HepG2 (cell line): ENCODE data around the gene UBC. TPM values are rescaled to one million over a fixed set of nuclear protein-coding genes. Genes with fewer than 3 reads are reported as not detected.

Source experiments
- CEBPB ChIP-seq: IDR thresholded peaks from 2 replicates; pipeline ENCODE4 v1.6.1; 2011; ENCODE audit warnings: low read depth, low read length, improper control_type of control experiment, borderline replicate concordance
- ISX ChIP-seq: sonication (generic); formaldehyde crosslinking; conservative IDR thresholded peaks from 2 replicates; pipeline ENCODE4 v1.5.0; 2020; ENCODE audit warnings: missing genetic modification reagents
- KMT2A ChIP-seq: sonication (generic); formaldehyde crosslinking; IDR thresholded peaks from 2 replicates; pipeline ENCODE4 v1.4.0; 2020; ENCODE audit warnings: missing genetic modification reagents
- POLR2G ChIP-seq: fragments of 200-400 bp; formaldehyde crosslinking; IDR thresholded peaks from 2 replicates; pipeline ENCODE4 v1.6.1; 2018; ENCODE audit warnings: mild to moderate bottlenecking, low read depth, low read length, moderate library complexity
- RBAK ChIP-seq: sonication (generic); formaldehyde crosslinking; IDR thresholded peaks from 2 replicates; pipeline ENCODE4 v1.5.1; 2020; ENCODE audit warnings: mild to moderate bottlenecking, missing genetic modification reagents
- SP4 ChIP-seq: sonication (generic); formaldehyde crosslinking; IDR thresholded peaks from 2 replicates; pipeline ENCODE4 v1.8.1; 2023; ENCODE audit warnings: mild to moderate bottlenecking, missing genetic modification reagents
- STAG1 ChIP-seq: sonication (generic); formaldehyde crosslinking; IDR thresholded peaks from 2 replicates; pipeline ENCODE4 v1.4.0; 2020; ENCODE audit warnings: missing genetic modification reagents
- ZNF207 ChIP-seq: fragments of 450-650 bp; IDR thresholded peaks from 2 replicates; pipeline ENCODE4 v1.6.1; 2016; ENCODE audit warnings: antibody characterized with exemption, borderline replicate concordance
- ZNF326 ChIP-seq: sonication (generic); formaldehyde crosslinking; IDR thresholded peaks from 2 replicates; pipeline ENCODE4 v1.4.0; 2020; ENCODE audit warnings: missing genetic modification reagents, borderline replicate concordance
- ZNF530 ChIP-seq: sonication (generic); formaldehyde crosslinking; IDR thresholded peaks from 2 replicates; pipeline ENCODE4 v1.5.0; 2020; ENCODE audit warnings: low read depth, mild to moderate bottlenecking, missing genetic modification reagents
- ZNF75D ChIP-seq: sonication (generic); formaldehyde crosslinking; IDR thresholded peaks from 2 replicates; pipeline ENCODE4 v1.8.1; 2023; ENCODE audit warnings: missing genetic modification reagents, mild to moderate bottlenecking, borderline replicate concordance
- ZNF781 ChIP-seq: sonication (generic); formaldehyde crosslinking; IDR thresholded peaks from 2 replicates; pipeline ENCODE4 v1.5.1; 2020; ENCODE audit warnings: borderline replicate concordance, mild to moderate bottlenecking, missing genetic modification reagents; ENCODE audit errors: not compliant biosample characterization
- polyA plus RNA-seq, 8 experiments: library from polyadenylated mRNA; depleted of rRNA in 3 of 8; stranded (reverse) in 7 of 8; unstranded in 1 of 8; fragments of >200 nt; fragmentation: Illumina TruSeq in 4 of 8; extraction: Trizol in 4 of 8; gene quantifications; 2 replicates each; pipeline versions ENCODE4 v1.2.1 to v1.2.3, GENCODE V29; 2011 to 2016; ENCODE audit warnings: low read depth in 4 of 8, missing spikeins in 1 of 8, mixed read lengths in 1 of 8; ENCODE audit not compliant: insufficient read depth in 1 of 8
- total RNA-seq, 5 experiments: library from RNA; depleted of rRNA; stranded (reverse); fragments of >200 nt; fragmentation: Illumina TruSeq; extraction: Trizol; gene quantifications; 2 replicates each; pipeline ENCODE4 v1.2.3, GENCODE V29; 2016; ENCODE audit warnings: low read depth in 1 of 5
- TF ChIP-seq, protein P1 (sequence below): sonication (generic); formaldehyde crosslinking; IDR thresholded peaks from 2 replicates; pipeline ENCODE4 v1.8.1; 2023; ENCODE audit warnings: mild to moderate bottlenecking, missing genetic modification reagents
- TF ChIP-seq, protein P2 (sequence below), 2 experiments: sonication (generic) in 1 of 2; formaldehyde crosslinking in 1 of 2; IDR thresholded peaks; 2 replicates each; pipeline versions ENCODE4 v1.6.1 to v1.9.0; 2014 to 2022; ENCODE audit warnings: antibody characterized with exemption in 1 of 2, borderline replicate concordance in 1 of 2, inconsistent platforms in 1 of 2, low read depth in 1 of 2, missing genetic modification reagents in 1 of 2
- TF ChIP-seq, protein P3 (sequence below): sonication (generic); formaldehyde crosslinking; IDR thresholded peaks from 2 replicates; pipeline ENCODE4 v1.8.0; 2022; ENCODE audit warnings: missing genetic modification reagents, mild to moderate bottlenecking, inconsistent platforms, borderline replicate concordance
- TF ChIP-seq, protein P4 (sequence below): sonication (generic); formaldehyde crosslinking; IDR thresholded peaks from 2 replicates; pipeline ENCODE4 v1.4.0; 2020; ENCODE audit warnings: missing genetic modification reagents, mild to moderate bottlenecking, borderline replicate concordance

UBC gene
- total and polyA plus RNA-seq, 2 of the 13 experiments (the other 11 are each of a cell fraction or from before 2014, with no cell fraction given): 805 to 1,432 TPM

DNA sequence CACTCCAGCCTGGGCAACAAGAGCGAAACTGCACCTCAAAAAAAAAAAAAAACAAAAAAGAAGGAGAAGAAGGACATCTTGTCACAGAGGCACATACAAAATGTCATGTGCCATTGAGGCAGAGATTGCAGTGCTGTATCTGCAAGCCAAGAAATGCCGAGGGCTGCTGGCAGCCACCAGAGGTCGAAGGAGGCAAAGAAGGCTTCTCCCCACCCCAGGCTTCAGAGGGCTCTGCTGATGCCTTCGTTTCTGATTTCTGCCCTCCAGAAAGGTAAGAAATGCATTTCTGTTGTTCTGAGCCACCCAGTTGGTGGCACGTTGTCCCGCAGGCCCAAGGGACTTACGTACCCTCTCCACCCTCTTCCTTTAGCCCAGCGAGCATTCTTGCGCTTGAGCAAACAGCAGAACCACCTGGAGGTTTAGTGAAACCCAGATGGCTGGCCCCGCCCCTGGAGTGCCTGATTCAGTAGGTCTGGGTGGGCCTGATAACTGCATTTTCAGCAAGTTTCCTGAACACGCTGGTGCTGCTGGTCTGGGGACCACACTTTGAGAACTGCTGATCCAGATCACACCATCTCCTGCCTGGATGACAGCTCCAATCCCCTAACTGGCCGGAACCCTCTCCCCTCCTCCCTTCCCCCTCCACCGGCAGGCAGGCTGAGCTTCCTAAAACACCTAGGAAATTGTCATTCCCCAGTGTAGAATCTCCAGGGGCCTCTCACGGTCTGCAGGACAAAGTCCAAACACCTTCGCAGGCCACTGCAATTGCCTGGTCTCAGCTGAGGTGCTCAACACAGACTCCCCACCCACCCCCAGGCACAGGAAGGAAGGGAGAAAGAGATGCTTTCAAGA, 29.6 kb downstream of the UBC start (continued):
- TF ChIP-seq ZNF75D (CRISPR knock-in tag) (no peak), ZNF207 (no peak), ISX (CRISPR knock-in tag) (no peak), ZNF530 (CRISPR knock-in tag) (no peak), ZNF781 (CRISPR knock-in tag) (no peak), CEBPB (no peak), KMT2A (CRISPR knock-in tag) (peak; percentile 57; the same call in 1 of the 2 replicates), SP4 (no peak; the same call in 1 of the 2 replicates), STAG1 (CRISPR knock-in tag) (peak; percentile 13; the same call in 1 of the 2 replicates), ZNF326 (CRISPR knock-in tag) (no peak), POLR2G (no peak; the same call in 1 of the 2 replicates), RBAK (CRISPR knock-in tag) (no peak)
- TF ChIP-seq, protein P1, sequence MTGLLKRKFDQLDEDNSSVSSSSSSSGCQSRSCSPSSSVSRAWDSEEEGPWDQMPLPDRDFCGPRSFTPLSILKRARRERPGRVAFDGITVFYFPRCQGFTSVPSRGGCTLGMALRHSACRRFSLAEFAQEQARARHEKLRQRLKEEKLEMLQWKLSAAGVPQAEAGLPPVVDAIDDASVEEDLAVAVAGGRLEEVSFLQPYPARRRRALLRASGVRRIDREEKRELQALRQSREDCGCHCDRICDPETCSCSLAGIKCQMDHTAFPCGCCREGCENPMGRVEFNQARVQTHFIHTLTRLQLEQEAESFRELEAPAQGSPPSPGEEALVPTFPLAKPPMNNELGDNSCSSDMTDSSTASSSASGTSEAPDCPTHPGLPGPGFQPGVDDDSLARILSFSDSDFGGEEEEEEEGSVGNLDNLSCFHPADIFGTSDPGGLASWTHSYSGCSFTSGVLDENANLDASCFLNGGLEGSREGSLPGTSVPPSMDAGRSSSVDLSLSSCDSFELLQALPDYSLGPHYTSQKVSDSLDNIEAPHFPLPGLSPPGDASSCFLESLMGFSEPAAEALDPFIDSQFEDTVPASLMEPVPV (CRISPR knock-in tag): no peak
- TF ChIP-seq, protein P2, sequence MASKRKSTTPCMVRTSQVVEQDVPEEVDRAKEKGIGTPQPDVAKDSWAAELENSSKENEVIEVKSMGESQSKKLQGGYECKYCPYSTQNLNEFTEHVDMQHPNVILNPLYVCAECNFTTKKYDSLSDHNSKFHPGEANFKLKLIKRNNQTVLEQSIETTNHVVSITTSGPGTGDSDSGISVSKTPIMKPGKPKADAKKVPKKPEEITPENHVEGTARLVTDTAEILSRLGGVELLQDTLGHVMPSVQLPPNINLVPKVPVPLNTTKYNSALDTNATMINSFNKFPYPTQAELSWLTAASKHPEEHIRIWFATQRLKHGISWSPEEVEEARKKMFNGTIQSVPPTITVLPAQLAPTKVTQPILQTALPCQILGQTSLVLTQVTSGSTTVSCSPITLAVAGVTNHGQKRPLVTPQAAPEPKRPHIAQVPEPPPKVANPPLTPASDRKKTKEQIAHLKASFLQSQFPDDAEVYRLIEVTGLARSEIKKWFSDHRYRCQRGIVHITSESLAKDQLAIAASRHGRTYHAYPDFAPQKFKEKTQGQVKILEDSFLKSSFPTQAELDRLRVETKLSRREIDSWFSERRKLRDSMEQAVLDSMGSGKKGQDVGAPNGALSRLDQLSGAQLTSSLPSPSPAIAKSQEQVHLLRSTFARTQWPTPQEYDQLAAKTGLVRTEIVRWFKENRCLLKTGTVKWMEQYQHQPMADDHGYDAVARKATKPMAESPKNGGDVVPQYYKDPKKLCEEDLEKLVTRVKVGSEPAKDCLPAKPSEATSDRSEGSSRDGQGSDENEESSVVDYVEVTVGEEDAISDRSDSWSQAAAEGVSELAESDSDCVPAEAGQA (IDR thresholded peaks at IDR 0.05; ENCODE audit: low read depth): no peak
- TF ChIP-seq, protein P2 (CRISPR knock-in tag; IDR thresholded peaks at IDR 0.05; ENCODE audit: borderline replicate concordance): no peak
- TF ChIP-seq, protein P3, sequence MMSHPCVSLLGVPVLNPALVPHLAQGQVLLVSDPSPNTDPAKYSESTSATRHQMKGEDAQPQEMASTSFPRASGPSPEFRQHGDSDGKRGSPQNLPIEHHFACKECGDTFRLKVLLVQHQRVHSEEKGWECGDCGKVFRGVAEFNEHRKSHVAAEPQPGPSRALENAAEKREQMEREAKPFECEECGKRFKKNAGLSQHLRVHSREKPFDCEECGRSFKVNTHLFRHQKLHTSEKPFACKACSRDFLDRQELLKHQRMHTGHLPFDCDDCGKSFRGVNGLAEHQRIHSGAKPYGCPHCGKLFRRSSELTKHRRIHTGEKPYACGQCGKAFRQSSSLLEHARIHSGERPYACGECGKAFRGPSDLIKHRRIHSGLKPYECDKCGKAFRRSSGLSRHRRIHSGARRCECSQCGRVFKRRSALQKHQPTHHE (CRISPR knock-in tag): peak; percentile 74
- TF ChIP-seq, protein P4, sequence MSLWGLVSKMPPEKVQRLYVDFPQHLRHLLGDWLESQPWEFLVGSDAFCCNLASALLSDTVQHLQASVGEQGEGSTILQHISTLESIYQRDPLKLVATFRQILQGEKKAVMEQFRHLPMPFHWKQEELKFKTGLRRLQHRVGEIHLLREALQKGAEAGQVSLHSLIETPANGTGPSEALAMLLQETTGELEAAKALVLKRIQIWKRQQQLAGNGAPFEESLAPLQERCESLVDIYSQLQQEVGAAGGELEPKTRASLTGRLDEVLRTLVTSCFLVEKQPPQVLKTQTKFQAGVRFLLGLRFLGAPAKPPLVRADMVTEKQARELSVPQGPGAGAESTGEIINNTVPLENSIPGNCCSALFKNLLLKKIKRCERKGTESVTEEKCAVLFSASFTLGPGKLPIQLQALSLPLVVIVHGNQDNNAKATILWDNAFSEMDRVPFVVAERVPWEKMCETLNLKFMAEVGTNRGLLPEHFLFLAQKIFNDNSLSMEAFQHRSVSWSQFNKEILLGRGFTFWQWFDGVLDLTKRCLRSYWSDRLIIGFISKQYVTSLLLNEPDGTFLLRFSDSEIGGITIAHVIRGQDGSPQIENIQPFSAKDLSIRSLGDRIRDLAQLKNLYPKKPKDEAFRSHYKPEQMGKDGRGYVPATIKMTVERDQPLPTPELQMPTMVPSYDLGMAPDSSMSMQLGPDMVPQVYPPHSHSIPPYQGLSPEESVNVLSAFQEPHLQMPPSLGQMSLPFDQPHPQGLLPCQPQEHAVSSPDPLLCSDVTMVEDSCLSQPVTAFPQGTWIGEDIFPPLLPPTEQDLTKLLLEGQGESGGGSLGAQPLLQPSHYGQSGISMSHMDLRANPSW (CRISPR knock-in tag): 0 out of 2 replicates have a peak, but pooled peaks have one; percentile 36
